NCI-H2227 treated with DMSO at 0.1 percent for 48 hours (cell line): ENCODE data around the gene IL10.
A peak's percentile ranks its signal among the peaks of the same experiment; 100 is the strongest.

Source experiments
- DNase-seq: peaks from one replicate; lab custom pipeline; 2025; lab: John Stamatoyannopoulos, UW

IL10 gene

GRCh38 chr1:206734499-206735142 is 37.7 kb downstream of the IL10 start:
- DNase-seq: peak; percentile 7

- no peak for DNase-seq
Measured at GRCh38 chr1:206732992-206733391, 39.3 kb downstream of the IL10 start.

- DNase-seq: no peak
Measured at GRCh38 chr1:206732508-206732907, 39.8 kb downstream of the IL10 start.

GRCh38 chr1:206729507-206729906 is 42.8 kb downstream of the IL10 start:
- no peak for DNase-seq

- no peak for DNase-seq
Measured at GRCh38 chr1:206729050-206729449, 43.2 kb downstream of the IL10 start.

GRCh38 chr1:206728697-206728987 is 43.7 kb downstream of the IL10 start:
- no peak for DNase-seq

- no peak for DNase-seq
Measured at GRCh38 chr1:206727981-206728696, 44.2 kb downstream of the IL10 start.

- DNase-seq: peak; percentile 7
Measured at GRCh38 chr1:206725109-206725963, 47.0 kb downstream of the IL10 start.

- DNase-seq: no peak
Measured at GRCh38 chr1:206723805-206724472, 48.4 kb downstream of the IL10 start.

- DNase-seq: no peak
Measured at GRCh38 chr1:206723462-206723804, 48.9 kb downstream of the IL10 start.

- no peak for DNase-seq
Measured at GRCh38 chr1:206722751-206723461, 49.4 kb downstream of the IL10 start.

GRCh38 chr1:206721454-206721853 is 50.8 kb downstream of the IL10 start:
- DNase-seq: no peak

- no peak for DNase-seq
Measured at GRCh38 chr1:206719169-206719839, 53.0 kb downstream of the IL10 start.

GRCh38 chr1:206717674-206717989 is 54.7 kb downstream of the IL10 start:
- DNase-seq: no peak
